Upper lobe of left lung (tissue), 6 donors: ENCODE data around the gene CFAP92. TPM values are rescaled to one million over a fixed set of nuclear protein-coding genes. Genes with fewer than 3 reads are reported as not detected.

Source experiments
- ATAC-seq, 2 donors: fragments of 200-7000 bp; cut with Tn5 transposase; one replicate each; pipeline ENCODE4 v1.9.1; 2022; ENCODE audit warnings: mild to moderate bottlenecking in 2 of 2, moderate library complexity in 2 of 2; ENCODE audit not compliant: low FRiP score in 2 of 2
- DNase-seq, 2 donors: peaks; one replicate each; pipeline ENCODE4 v3.0.0-alpha.2; 2019 to 2020
- H3K27ac ChIP-seq, 4 donors: fragments of 200-600 bp; sonication (generic); one replicate each; pipeline ENCODE4 v1.5.1; 2016 to 2019
- H3K27me3 ChIP-seq, 4 donors: fragments of 200-600 bp; sonication (generic); one replicate each; pipeline ENCODE4 v1.5.1; 2017 to 2019
- H3K36me3 ChIP-seq, 4 donors: fragments of 200-600 bp; sonication (generic); one replicate each; pipeline ENCODE4 v1.5.1; 2016 to 2019
- H3K4me1 ChIP-seq, 4 donors: fragments of 200-600 bp; sonication (generic); one replicate each; pipeline ENCODE4 v1.5.1; 2018 to 2019
- H3K4me3 ChIP-seq, 4 donors: fragments of 200-600 bp; sonication (generic); one replicate each; pipeline ENCODE4 v1.5.1; 2017 to 2019; ENCODE audit warnings: mild to moderate bottlenecking in 2 of 4, moderate library complexity in 1 of 4
- H3K9me3 ChIP-seq, 4 donors: fragments of 200-600 bp; sonication (generic); one replicate each; pipeline ENCODE4 v1.5.1; 2018 to 2019
- CTCF ChIP-seq, 6 experiments: fragments of 450-650 bp in 4 of 6; fragments of 200-600 bp in 2 of 6; sonication (generic) in 2 of 6; IDR thresholded peaks; one replicate each; pipeline ENCODE4 v1.5.1; 2016 to 2019; ENCODE audit warnings: antibody characterized with exemption in 6 of 6
- EP300 ChIP-seq, 4 donors: sonication (generic); formaldehyde crosslinking; IDR thresholded peaks; one replicate each; pipeline ENCODE4 v1.5.1; 2017; ENCODE audit warnings: antibody characterized with exemption in 4 of 4, control low read depth in 2 of 4
- POLR2A ChIP-seq, 4 donors: fragments of 450-650 bp; IDR thresholded peaks; one replicate each; pipeline ENCODE4 v1.5.1; 2016 to 2017; ENCODE audit warnings: antibody characterized with exemption in 4 of 4, mild to moderate bottlenecking in 2 of 4
- POLR2AphosphoS5 ChIP-seq, 2 donors: sonication (generic); formaldehyde crosslinking; IDR thresholded peaks; one replicate each; pipeline ENCODE4 v1.5.1; 2017; ENCODE audit warnings: antibody characterized with exemption in 2 of 2
- WGBS, 2 donors: methylation state at CpG; one replicate each; pipeline ENCODE4 v1.1.5; 2017 to 2018; 5-methylcytosine and 5-hydroxymethylcytosine counted together
- total RNA-seq, 6 donors: library from RNA; depleted of rRNA in 4 of 6; stranded (reverse); fragments of >200 nt in 4 of 6; gene quantifications; one replicate each; pipeline versions ENCODE4 v1.1.0 to v1.2.1, GENCODE V29; 2016 to 2021
- donor health status: DM: no; HTN: no; CAD: no; lungs with moderate emphysema.
- donor health status: DM: no; HTN: yes; CAD: no; lungs with severe emphysema.

CFAP92 gene
- total RNA-seq, 6 donors from 2014 or later = 0.66 to 21.3 (median 5.0) TPM

DNA sequence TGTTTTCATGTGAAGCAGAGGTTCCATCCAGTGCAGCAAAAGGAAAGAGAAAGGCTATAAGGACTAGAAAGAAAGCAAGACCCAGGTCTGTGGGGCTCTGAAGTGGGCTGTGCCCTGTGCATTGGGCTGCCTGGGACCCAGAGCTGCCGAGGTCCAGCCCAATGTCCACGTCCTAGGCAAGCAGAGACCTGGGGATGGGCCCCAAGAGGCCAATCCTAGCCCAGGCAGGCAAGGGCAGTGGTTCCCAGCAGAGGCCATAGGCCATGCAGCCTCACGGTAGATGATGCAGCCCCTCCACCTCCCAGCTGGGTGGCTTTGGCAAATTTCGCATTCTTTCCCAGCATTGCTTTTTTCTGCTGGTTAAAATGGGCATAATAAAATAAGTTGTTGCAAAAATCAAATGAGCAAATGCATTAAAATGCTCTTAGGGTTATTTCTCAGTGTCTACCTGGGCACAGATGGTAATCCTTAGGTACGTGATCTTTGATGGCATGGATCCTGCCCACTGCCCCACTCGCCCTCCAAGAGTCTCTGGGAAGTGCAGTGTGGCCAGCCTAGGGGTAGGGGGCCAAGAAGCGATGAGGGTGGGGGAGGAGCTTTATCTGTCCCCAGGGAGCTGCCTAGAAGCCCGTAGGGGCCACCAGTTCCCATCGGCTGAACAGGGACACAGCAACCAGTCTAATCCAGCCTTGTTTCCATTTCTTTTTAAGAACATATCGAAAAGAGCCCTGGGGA, 44.4 kb upstream of the CFAP92 start:
- peaks cover 0 to 15% (median 4%) of the 10 kb centered on the region in 4 donors for H3K4me1 ChIP-seq
- H3K27ac ChIP-seq = no peak overlapping the region
- ATAC-seq (no peak), DNase-seq (no peak)
- WGBS, 2 donors = 80 to 87% methylated on average over 9 to 10 of the region's 10 CpGs
- peaks cover 0 to 15% (median 0%) of the 10 kb centered on the region in 4 donors for H3K36me3 ChIP-seq
- H3K27me3 ChIP-seq = no peaks in the 10 kb centered on the region
- no peaks in the 10 kb centered on the region for H3K9me3 ChIP-seq
- TF ChIP-seq EP300 (IDR thresholded peaks at IDR 0.05) (no peak), POLR2AphosphoS5 (IDR thresholded peaks at IDR 0.05) (no peak), POLR2A (IDR thresholded peaks at IDR 0.05) (no peak)
- no peak overlapping the region for H3K4me3 ChIP-seq

- Histone ChIP-seq H3K36me3 (peaks cover 0 to 20% (median 0%) of the 10 kb centered on the region in 4 donors), H3K4me3 (no peak overlapping the region), H3K4me1 (peaks cover 0 to 21% (median 12%) of the 10 kb centered on the region in 4 donors), H3K27me3 (no peaks in the 10 kb centered on the region), H3K9me3 (no peaks in the 10 kb centered on the region), H3K27ac (no peak overlapping the region)
- DNase-seq (no peak), ATAC-seq (no peak)
- WGBS, 2 donors = 69 to 100% methylated on average over 2 of the region's 2 CpGs
- no peak for TF ChIP-seq POLR2A (IDR thresholded peaks at IDR 0.05)
- no peak for TF ChIP-seq CTCF (IDR thresholded peaks at IDR 0.05)
- TF ChIP-seq POLR2AphosphoS5 (IDR thresholded peaks at IDR 0.05) = no peak
- no peak for TF ChIP-seq EP300 (IDR thresholded peaks at IDR 0.05)
Measured at GRCh38 chr3:129037093-129037419, 43.2 kb upstream of the CFAP92 start.

DNA sequence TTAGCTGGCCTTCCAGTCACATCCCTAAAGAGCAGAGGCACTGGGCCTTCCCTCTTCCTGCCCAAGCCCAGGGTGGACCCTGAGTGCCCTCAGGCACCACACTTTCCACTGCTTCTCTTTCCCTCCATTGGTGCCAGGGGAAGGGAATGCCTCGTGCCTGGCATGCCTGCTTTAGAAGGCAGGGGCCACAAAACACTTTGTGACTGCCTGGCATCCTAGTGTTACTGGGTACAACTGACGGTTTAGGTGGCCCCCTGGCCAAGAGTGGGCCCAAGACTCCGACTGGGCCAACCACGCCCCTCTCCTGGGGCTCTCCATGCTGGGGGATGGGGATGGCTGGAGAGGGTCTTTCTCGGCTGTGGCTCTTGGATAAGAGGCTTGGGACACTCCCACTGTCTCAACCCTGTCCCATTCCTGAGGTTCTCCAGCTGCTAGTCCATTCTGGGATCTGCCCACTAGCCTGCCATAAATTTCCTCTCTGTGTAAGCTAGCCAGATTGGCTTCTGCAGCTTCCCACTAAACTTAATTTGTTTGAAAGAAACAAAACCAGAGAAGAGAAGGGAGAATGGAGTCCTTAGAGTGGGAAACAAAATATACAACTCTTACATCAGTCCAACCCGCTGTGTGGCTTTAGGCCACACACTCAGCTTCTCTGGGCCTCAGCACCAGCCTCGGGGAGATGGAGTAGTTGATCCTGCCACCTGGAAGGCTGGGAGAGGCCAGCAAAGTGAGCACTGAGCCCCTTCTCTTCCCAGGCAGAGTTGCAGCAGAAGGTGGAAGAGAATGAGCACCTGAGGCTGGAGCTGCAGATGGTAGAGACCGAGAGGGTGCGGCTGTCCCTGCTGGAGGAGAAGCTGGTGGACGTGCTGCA, 42.6 kb upstream of the CFAP92 start:
- 86 to 90% methylated on average over 7 to 10 of the region's 10 CpGs for WGBS, 2 donors
- Histone ChIP-seq H3K4me1 (peaks cover 0 to 21% (median 12%) of the 10 kb centered on the region in 4 donors), H3K9me3 (no peaks in the 10 kb centered on the region), H3K27me3 (no peaks in the 10 kb centered on the region), H3K4me3 (no peak overlapping the region), H3K36me3 (peaks cover 0 to 22% (median 0%) of the 10 kb centered on the region in 4 donors), H3K27ac (peak overlapping the region in 2 of 4 donors; percentile 7 to 17)
- no peak for TF ChIP-seq CTCF (IDR thresholded peaks at IDR 0.05)
- no peak for TF ChIP-seq POLR2A (IDR thresholded peaks at IDR 0.05)
- no peak for TF ChIP-seq POLR2AphosphoS5 (IDR thresholded peaks at IDR 0.05)
- TF ChIP-seq EP300 (IDR thresholded peaks at IDR 0.05) = no peak
- DNase-seq (peak in 1 of 2 donors; percentile 15), ATAC-seq (no peak)

- H3K27ac ChIP-seq = peak overlapping the region in 2 of 4 donors; percentile 7 to 17
- no peak overlapping the region for H3K4me3 ChIP-seq
- H3K9me3 ChIP-seq = no peaks in the 10 kb centered on the region
- TF ChIP-seq POLR2A (IDR thresholded peaks at IDR 0.05) (no peak), POLR2AphosphoS5 (IDR thresholded peaks at IDR 0.05) (no peak), CTCF (IDR thresholded peaks at IDR 0.05) (no peak), EP300 (IDR thresholded peaks at IDR 0.05) (no peak)
- ATAC-seq (no peak), DNase-seq (peak in 1 of 2 donors; percentile 17)
- peaks cover 0 to 21% (median 12%) of the 10 kb centered on the region in 4 donors for H3K4me1 ChIP-seq
- 78% methylated on average over 11 of the region's 11 CpGs for WGBS, 2 donors
- H3K36me3 ChIP-seq = peaks cover 0 to 24% (median 0%) of the 10 kb centered on the region in 4 donors
- no peaks in the 10 kb centered on the region for H3K27me3 ChIP-seq
Measured at GRCh38 chr3:129035360-129036221, 41.7 kb upstream of the CFAP92 start.
